Cardiac muscle cell (in vitro differentiated cells and primary cell): Measurements from ENCODE around the gene AMPD3. TPM values are rescaled to one million over a fixed set of nuclear protein-coding genes. Genes with fewer than 3 reads are reported as not detected.

Experiments used
- DNase-seq, 2 donors: peaks; one replicate each; pipeline versions ENCODE4 v3.0.0 to v3.0.0-alpha.2; 2010 to 2017; ENCODE audit warnings: low read depth in 1 of 2, low spot score in 1 of 2
- H3K27ac ChIP-seq: fragments of 200-600 bp; sonication (generic); 2 replicates; pipeline ENCODE4 v1.5.1; 2016
- H3K27me3 ChIP-seq: fragments of 200-600 bp; sonication (generic); 2 replicates; pipeline ENCODE4 v1.6.0; 2016; ENCODE audit warnings: control low read depth
- H3K36me3 ChIP-seq: fragments of 200-600 bp; sonication (generic); 2 replicates; pipeline ENCODE4 v1.5.1; 2016; ENCODE audit warnings: control low read depth
- H3K4me1 ChIP-seq: fragments of 200-600 bp; sonication (generic); 2 replicates; pipeline ENCODE4 v1.8.1; 2017; ENCODE audit warnings: low read depth, mild to moderate bottlenecking, mixed run types
- H3K4me3 ChIP-seq: fragments of 200-600 bp; sonication (generic); 2 replicates; pipeline ENCODE4 v1.5.1; 2016; ENCODE audit warnings: mild to moderate bottlenecking
- H3K9me3 ChIP-seq: fragments of 200-600 bp; sonication (generic); 2 replicates; pipeline ENCODE4 v1.5.1; 2017; ENCODE audit warnings: low read depth, mild to moderate bottlenecking, control low read depth
- polyA plus RNA-seq: library from polyadenylated mRNA; unstranded; fragments of >200 nt; fragmentation: Nextera tagmentation; extraction: Ambion mirVana; gene quantifications from 2 replicates; pipeline ENCODE4 v1.2.1, GENCODE V29; 2016
- total RNA-seq: library from RNA; depleted of rRNA; stranded (reverse); fragments of >200 nt; gene quantifications from 2 replicates; pipeline ENCODE4 v1.2.3, GENCODE V29; 2016
- TF ChIP-seq, protein P1 (sequence below): IDR thresholded peaks from 2 replicates; pipeline ENCODE4 v1.5.1; 2012; ENCODE audit warnings: low read depth, mild to moderate bottlenecking, low read length

The AMPD3 gene
- total and polyA plus RNA-seq, 2 experiments from 2014 or later, result 2.9 to 3.3 TPM

GRCh38 chr11:10490398-10491241 is 35.6 kb downstream of the AMPD3 start:
- no peaks in the 10 kb centered on the region for H3K4me1 ChIP-seq
- H3K27me3 ChIP-seq, result peaks cover 5% of the 10 kb centered on the region
- no peaks in the 10 kb centered on the region for H3K36me3 ChIP-seq
- H3K4me3 ChIP-seq, result no peak overlapping the region
- DNase-seq, result peak; percentile 34 to 90
- TF ChIP-seq, protein P1, sequence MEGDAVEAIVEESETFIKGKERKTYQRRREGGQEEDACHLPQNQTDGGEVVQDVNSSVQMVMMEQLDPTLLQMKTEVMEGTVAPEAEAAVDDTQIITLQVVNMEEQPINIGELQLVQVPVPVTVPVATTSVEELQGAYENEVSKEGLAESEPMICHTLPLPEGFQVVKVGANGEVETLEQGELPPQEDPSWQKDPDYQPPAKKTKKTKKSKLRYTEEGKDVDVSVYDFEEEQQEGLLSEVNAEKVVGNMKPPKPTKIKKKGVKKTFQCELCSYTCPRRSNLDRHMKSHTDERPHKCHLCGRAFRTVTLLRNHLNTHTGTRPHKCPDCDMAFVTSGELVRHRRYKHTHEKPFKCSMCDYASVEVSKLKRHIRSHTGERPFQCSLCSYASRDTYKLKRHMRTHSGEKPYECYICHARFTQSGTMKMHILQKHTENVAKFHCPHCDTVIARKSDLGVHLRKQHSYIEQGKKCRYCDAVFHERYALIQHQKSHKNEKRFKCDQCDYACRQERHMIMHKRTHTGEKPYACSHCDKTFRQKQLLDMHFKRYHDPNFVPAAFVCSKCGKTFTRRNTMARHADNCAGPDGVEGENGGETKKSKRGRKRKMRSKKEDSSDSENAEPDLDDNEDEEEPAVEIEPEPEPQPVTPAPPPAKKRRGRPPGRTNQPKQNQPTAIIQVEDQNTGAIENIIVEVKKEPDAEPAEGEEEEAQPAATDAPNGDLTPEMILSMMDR, result no peak
- H3K27ac ChIP-seq, result no peak overlapping the region
- no peaks in the 10 kb centered on the region for H3K9me3 ChIP-seq

DNA sequence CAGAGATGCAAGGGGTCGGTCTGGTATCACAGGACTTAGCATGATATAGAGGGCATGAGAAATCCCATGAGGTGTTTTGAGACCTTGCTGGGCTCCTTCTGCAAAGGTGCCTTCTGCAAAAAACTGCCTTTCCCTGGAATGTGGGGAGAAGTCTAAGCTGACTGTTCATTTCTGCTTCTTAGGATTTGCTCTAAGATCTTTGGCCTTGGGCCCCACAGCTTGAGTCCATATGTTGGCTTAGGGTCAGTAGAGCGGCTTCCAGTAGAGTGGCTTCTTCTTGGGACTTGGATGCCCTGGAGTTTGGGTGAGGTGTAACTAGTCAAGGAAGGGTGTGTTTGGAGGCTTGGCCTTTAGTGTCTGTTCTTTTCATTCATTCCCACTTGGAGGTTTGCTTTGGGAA is 37.0 kb downstream of the AMPD3 start:
- no peaks in the 10 kb centered on the region for H3K27me3 ChIP-seq
- no peaks in the 10 kb centered on the region for H3K4me1 ChIP-seq
- TF ChIP-seq, protein P1, result no peak
- DNase-seq, result no peak
- no peak overlapping the region for H3K4me3 ChIP-seq
- no peak overlapping the region for H3K27ac ChIP-seq
- H3K36me3 ChIP-seq, result no peaks in the 10 kb centered on the region
- no peaks in the 10 kb centered on the region for H3K9me3 ChIP-seq

GRCh38 chr11:10493041-10493663 is 38.1 kb downstream of the AMPD3 start:
- Histone ChIP-seq H3K4me3 (no peak overlapping the region), H3K27ac (no peak overlapping the region), H3K4me1 (no peaks in the 10 kb centered on the region), H3K36me3 (no peaks in the 10 kb centered on the region), H3K27me3 (no peaks in the 10 kb centered on the region), H3K9me3 (no peaks in the 10 kb centered on the region)
- no peak for DNase-seq
- TF ChIP-seq, protein P1, result no peak

DNA sequence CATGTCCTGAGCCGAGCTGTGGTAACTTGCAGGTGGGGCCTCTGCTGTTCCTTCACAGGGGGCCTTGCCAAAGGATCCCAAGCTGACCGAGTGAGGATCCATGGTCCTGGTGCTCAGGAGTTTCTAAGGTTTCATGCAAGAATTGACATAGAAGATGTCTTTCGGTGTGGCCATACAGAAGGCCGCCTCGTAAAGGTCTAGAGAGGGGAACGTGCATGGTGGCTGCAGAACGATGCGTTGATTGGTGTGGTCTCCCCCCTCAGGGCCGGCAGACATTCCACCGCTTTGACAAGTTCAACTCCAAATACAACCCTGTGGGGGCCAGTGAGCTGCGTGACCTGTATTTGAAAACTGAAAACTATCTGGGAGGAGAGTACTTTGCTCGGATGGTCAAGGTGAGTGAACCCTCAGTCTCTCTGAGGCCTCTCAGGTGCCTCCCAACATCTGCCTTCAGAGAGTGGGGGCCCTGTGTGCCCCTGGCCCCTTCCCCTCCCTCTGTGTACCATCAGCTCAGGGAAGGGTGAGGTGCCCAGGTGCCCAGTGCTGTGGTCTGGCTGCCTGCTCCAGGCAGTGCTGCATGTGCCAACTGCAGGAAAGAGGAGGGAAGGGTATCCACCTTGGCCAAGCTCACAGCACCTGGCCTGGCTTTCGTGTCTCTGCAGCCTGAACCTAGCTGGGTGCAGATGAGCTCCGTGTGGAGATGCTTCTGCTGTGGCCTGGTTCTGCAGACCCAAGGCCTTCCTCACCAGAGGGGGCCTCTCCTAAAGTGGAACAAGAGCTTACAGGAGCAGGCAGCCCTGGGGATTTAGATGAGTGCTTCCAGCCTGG is 39.8 kb downstream of the AMPD3 start:
- Histone ChIP-seq H3K27ac (no peak overlapping the region), H3K9me3 (no peaks in the 10 kb centered on the region), H3K27me3 (no peaks in the 10 kb centered on the region), H3K4me3 (no peak overlapping the region), H3K36me3 (no peaks in the 10 kb centered on the region), H3K4me1 (no peaks in the 10 kb centered on the region)
- no peak for DNase-seq
- TF ChIP-seq, protein P1, result no peak

- Histone ChIP-seq H3K4me3 (no peak overlapping the region), H3K27ac (no peak overlapping the region), H3K4me1 (no peaks in the 10 kb centered on the region), H3K27me3 (no peaks in the 10 kb centered on the region), H3K9me3 (no peaks in the 10 kb centered on the region), H3K36me3 (no peaks in the 10 kb centered on the region)
- no peak for DNase-seq
- TF ChIP-seq, protein P1, result no peak
Measured at GRCh38 chr11:10495464-10495786, 40.4 kb downstream of the AMPD3 start.
